ENCODE results near the gene ADAM30. TPM values are rescaled to one million over a fixed set of nuclear protein-coding genes. Genes with fewer than 3 reads are reported as not detected.

The ADAM30 gene
- total RNA-seq, 2 experiments from 2014 or later: not detected

GRCh38 chr1:119917304-119918055 is 21.2 kb upstream of the ADAM30 start:
- Mint-ChIP-seq H3K4me3 (no peak overlapping the region), H3K36me3 (ENCODE audit: low read depth) (peaks cover 43% of the 10 kb centered on the region), H3K4me1 (ENCODE audit: low read depth) (no peaks in the 10 kb centered on the region), H3K27ac (peak overlapping the region; percentile 13), H3K9me3 (no peaks in the 10 kb centered on the region), H3K27me3 (no peaks in the 10 kb centered on the region)
- intact Hi-C loops (cut with micrococcal nuclease): no loop called here
- ChIA-PET CTCF (interaction anchor here (2.0 kb wide), 1 partner anchor 50 kb away, joined by 4 read pairs; no protein-coding TSS in a partner anchor), POLR2A (no interaction called here)
- ATAC-seq (no peak), DNase-seq (no peak)
- TF ChIP-seq CTCF (IDR thresholded peaks at IDR 0.05): no peak

GRCh38 chr1:119915517-119915916 is 19.2 kb upstream of the ADAM30 start:
- CTCF ChIA-PET: no interaction called here
- Mint-ChIP-seq H3K4me3 (no peak overlapping the region), H3K9me3 (no peaks in the 10 kb centered on the region), H3K4me1 (ENCODE audit: low read depth) (no peaks in the 10 kb centered on the region), H3K27ac (no peak overlapping the region), H3K36me3 (ENCODE audit: low read depth) (peaks cover 33% of the 10 kb centered on the region), H3K27me3 (no peaks in the 10 kb centered on the region)
- POLR2A ChIA-PET: no interaction called here
- no peak for TF ChIP-seq CTCF (IDR thresholded peaks at IDR 0.05)
- ATAC-seq: no peak
- no peak for DNase-seq
- intact Hi-C loops (cut with micrococcal nuclease): no loop called here

- Mint-ChIP-seq H3K9me3 (no peaks in the 10 kb centered on the region), H3K4me1 (ENCODE audit: low read depth) (no peaks in the 10 kb centered on the region), H3K4me3 (no peak overlapping the region), H3K27ac (no peak overlapping the region), H3K27me3 (no peaks in the 10 kb centered on the region), H3K36me3 (ENCODE audit: low read depth) (peaks cover 30% of the 10 kb centered on the region)
- ATAC-seq (no peak), DNase-seq (no peak)
- no peak for TF ChIP-seq CTCF (IDR thresholded peaks at IDR 0.05)
- intact Hi-C loops (cut with micrococcal nuclease): no loop called here
- POLR2A ChIA-PET: no interaction called here
- CTCF ChIA-PET: no interaction called here
Observed at GRCh38 chr1:119914071-119914470, 17.8 kb upstream of the ADAM30 start.

DNA sequence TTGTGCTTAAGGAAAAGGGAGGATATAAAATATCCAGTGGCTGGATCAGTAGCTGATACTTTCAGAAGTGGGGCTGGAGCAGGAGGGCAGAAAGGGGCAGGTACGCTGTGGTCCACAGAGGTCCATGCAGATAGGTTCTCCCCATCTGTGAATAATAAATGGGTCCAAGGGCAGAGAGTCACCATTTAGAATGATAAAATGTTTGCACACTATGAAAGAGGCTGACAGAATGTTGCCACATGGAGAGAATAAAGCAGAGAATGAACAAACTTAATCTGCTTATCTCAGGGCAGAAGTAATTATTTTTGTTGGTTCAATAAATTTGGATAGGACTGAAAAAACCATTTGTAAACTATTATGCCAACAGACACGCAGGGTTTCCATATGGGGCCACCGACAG is 16.6 kb upstream of the ADAM30 start:
- ATAC-seq: no peak
- no peaks in the 10 kb centered on the region for H3K4me1 Mint-ChIP-seq (ENCODE audit: low read depth)
- no peaks in the 10 kb centered on the region for H3K27me3 Mint-ChIP-seq
- no peak for DNase-seq
- no peak overlapping the region for H3K27ac Mint-ChIP-seq
- H3K4me3 Mint-ChIP-seq: no peak overlapping the region
- intact Hi-C loops (cut with micrococcal nuclease): no loop called here
- ChIA-PET POLR2A (no interaction called here), CTCF (no interaction called here)
- TF ChIP-seq CTCF (IDR thresholded peaks at IDR 0.05): no peak
- H3K36me3 Mint-ChIP-seq (ENCODE audit: low read depth): peaks cover 30% of the 10 kb centered on the region
- no peaks in the 10 kb centered on the region for H3K9me3 Mint-ChIP-seq

GRCh38 chr1:119911775-119912174 is 15.5 kb upstream of the ADAM30 start:
- no peaks in the 10 kb centered on the region for H3K9me3 Mint-ChIP-seq
- POLR2A ChIA-PET: no interaction called here
- CTCF ChIA-PET: no interaction called here
- no peak for TF ChIP-seq CTCF (IDR thresholded peaks at IDR 0.05)
- DNase-seq (no peak), ATAC-seq (no peak)
- intact Hi-C loops (cut with micrococcal nuclease): no loop called here
- no peak overlapping the region for H3K4me3 Mint-ChIP-seq
- H3K4me1 Mint-ChIP-seq (ENCODE audit: low read depth): no peaks in the 10 kb centered on the region
- H3K36me3 Mint-ChIP-seq (ENCODE audit: low read depth): peaks cover 26% of the 10 kb centered on the region
- H3K27ac Mint-ChIP-seq: no peak overlapping the region
- no peaks in the 10 kb centered on the region for H3K27me3 Mint-ChIP-seq
